Neural cell (in vitro differentiated cells): ENCODE measurements around the gene GCN1. TPM values are rescaled to one million over a fixed set of nuclear protein-coding genes. Genes with fewer than 3 reads are reported as not detected.
A peak's percentile ranks its signal among the peaks of the same experiment; 100 is the strongest.

Source experiments
- H2AFZ ChIP-seq: fragments of 200-600, 300-800 bp; sonication (generic), shearing (Covaris generic); 2 replicates; pipeline ENCODE4 v1.6.0; 2014; ENCODE audit warnings: low read depth, mild to moderate bottlenecking, antibody characterized with exemption, low read length, moderate library complexity
- H3F3A ChIP-seq: fragments of 200-600 bp; shearing (Covaris generic); 2 replicates; pipeline ENCODE4 v1.6.1; 2016; ENCODE audit warnings: mild to moderate bottlenecking, moderate library complexity, mixed read lengths, antibody characterized with exemption, low read length; ENCODE audit not compliant: insufficient read depth, poor library complexity, severe bottlenecking
- H3K27ac ChIP-seq: fragments of 200-600, 300-800 bp; sonication (generic), shearing (Covaris generic); 2 replicates; pipeline ENCODE4 v1.5.1; 2014; ENCODE audit warnings: mild to moderate bottlenecking, low read length, moderate library complexity
- H3K27me3 ChIP-seq: fragments of 300-800, 200-600 bp; sonication (generic), shearing (Covaris generic); 2 replicates; pipeline ENCODE4 v1.6.0; 2014; ENCODE audit warnings: mild to moderate bottlenecking, low read depth, low read length, moderate library complexity; ENCODE audit not compliant: insufficient read depth
- H3K36me3 ChIP-seq: fragments of 300-800, 200-600 bp; sonication (generic), shearing (Covaris generic); 2 replicates; pipeline ENCODE4 v1.5.1; 2014; ENCODE audit warnings: mild to moderate bottlenecking, antibody characterized with exemption, low read length, moderate library complexity; ENCODE audit not compliant: insufficient read depth
- H3K4me2 ChIP-seq: fragments of 300-800, 200-600 bp; sonication (generic), shearing (Covaris generic); 2 replicates; pipeline ENCODE4 v1.6.0; 2014; ENCODE audit warnings: mild to moderate bottlenecking, low read length
- H3K4me3 ChIP-seq: fragments of 300-800, 200-600 bp; sonication (generic), shearing (Covaris generic); 2 replicates; pipeline ENCODE4 v1.5.1; 2014; ENCODE audit warnings: mild to moderate bottlenecking, low read length, moderate library complexity
- H3K79me2 ChIP-seq: fragments of 200-600 bp; shearing (Covaris generic); replicated peaks from 2 replicates; pipeline ENCODE4 v1.6.0; 2014; ENCODE audit warnings: mild to moderate bottlenecking, low read length, moderate library complexity; ENCODE audit not compliant: insufficient read depth
- H3K9ac ChIP-seq: fragments of 300-800, 200-600 bp; sonication (generic), shearing (Covaris generic); 2 replicates; pipeline ENCODE4 v1.6.1; 2016; ENCODE audit warnings: mild to moderate bottlenecking, low read length, mixed read lengths
- H3K9me2 ChIP-seq: fragments of 200-600 bp; shearing (Covaris generic); 2 replicates; pipeline ENCODE4 v1.6.1; 2016; ENCODE audit warnings: mild to moderate bottlenecking, low read length, mixed read lengths; ENCODE audit not compliant: insufficient read depth
- H3K9me3 ChIP-seq: fragments of 200-600, 300-800 bp; sonication (generic), shearing (Covaris generic); 2 replicates; pipeline ENCODE4 v1.6.1; 2016; ENCODE audit warnings: mild to moderate bottlenecking, mixed run types, low read length, moderate library complexity, mixed read lengths
- H4K20me1 ChIP-seq: fragments of 200-600 bp; shearing (Covaris generic); 2 replicates; pipeline ENCODE4 v1.6.1; 2016; ENCODE audit warnings: mild to moderate bottlenecking, mixed run types; ENCODE audit not compliant: insufficient read depth
- CTCF ChIP-seq: fragments of 450-650 bp; IDR thresholded peaks from 2 replicates; pipeline ENCODE4 v1.5.1; 2014; ENCODE audit warnings: antibody characterized with exemption, mild to moderate bottlenecking, moderate library complexity; ENCODE audit not compliant: poor library complexity, severe bottlenecking
- EP300 ChIP-seq: fragments of 450-650 bp; conservative IDR thresholded peaks from 2 replicates; pipeline ENCODE4 v1.6.1; 2014; ENCODE audit warnings: antibody characterized with exemption, mild to moderate bottlenecking, moderate library complexity; ENCODE audit not compliant: poor library complexity, severe bottlenecking
- EZH2 ChIP-seq: fragments of 200-600, 300-800 bp; shearing (Covaris generic), sonication (generic); IDR thresholded peaks from 2 replicates; pipeline ENCODE4 v1.6.1; 2014; ENCODE audit warnings: antibody characterized with exemption, low read length, borderline replicate concordance, mild to moderate bottlenecking; ENCODE audit not compliant: insufficient read depth, poor library complexity, severe bottlenecking
- MXI1 ChIP-seq: fragments of 450-650 bp; conservative IDR thresholded peaks from 2 replicates; pipeline ENCODE4 v1.6.1; 2014; ENCODE audit warnings: antibody characterized with exemption, mild to moderate bottlenecking; ENCODE audit not compliant: poor library complexity, severe bottlenecking
- POLR2AphosphoS5 ChIP-seq: IDR thresholded peaks from 2 replicates; pipeline ENCODE4 v1.6.1; 2012
- RAD21 ChIP-seq: fragments of 450-650 bp; conservative IDR thresholded peaks from 2 replicates; pipeline ENCODE4 v1.6.1; 2014; ENCODE audit warnings: antibody characterized with exemption, mild to moderate bottlenecking, moderate library complexity
- REST ChIP-seq: IDR thresholded peaks from 2 replicates; pipeline ENCODE4 v1.6.1; 2012; ENCODE audit warnings: borderline replicate concordance
- SMC3 ChIP-seq: fragments of 450-650 bp; conservative IDR thresholded peaks from 2 replicates; pipeline ENCODE4 v1.6.1; 2014; ENCODE audit warnings: antibody characterized with exemption, mild to moderate bottlenecking, moderate library complexity; ENCODE audit not compliant: poor library complexity
- TAF1 ChIP-seq: IDR thresholded peaks from 2 replicates; pipeline ENCODE4 v1.6.1; 2012; ENCODE audit warnings: low read depth
- polyA plus RNA-seq: library from polyadenylated mRNA; depleted of rRNA; stranded (reverse); fragments of >200 nt; gene quantifications from 2 replicates; pipeline ENCODE4 v1.2.3, GENCODE V29; 2014

Gene GCN1
- polyA plus RNA-seq, 1 donor from 2014 or later: 21.5 TPM

- H3K9me3 ChIP-seq: no peaks in the 10 kb centered on the region
- H3K9ac ChIP-seq: peak overlapping the region; percentile 43
- no peaks in the 10 kb centered on the region for H3K79me2 ChIP-seq
Observed at GRCh38 chr12:120229071-120229486, 34.6 kb upstream of the GCN1 start.

More at GRCh38 chr12:120229071-120229486, 34.6 kb upstream of the GCN1 start:
- Histone ChIP-seq H3K4me2 (no peak overlapping the region), H2AFZ (no peak overlapping the region), H3K9me2 (no peaks in the 10 kb centered on the region), H4K20me1 (no peaks in the 10 kb centered on the region), H3K27me3 (no peaks in the 10 kb centered on the region), H3K4me3 (peak overlapping the region; percentile 54), H3K36me3 (no peaks in the 10 kb centered on the region), H3F3A (no peaks in the 10 kb centered on the region), H3K27ac (no peak overlapping the region)
- no peak for TF ChIP-seq CTCF
- no peak for TF ChIP-seq TAF1
- TF ChIP-seq SMC3: no peak
- TF ChIP-seq EP300: no peak
- no peak for TF ChIP-seq MXI1
- no peak for TF ChIP-seq POLR2AphosphoS5
- TF ChIP-seq EZH2: no peak
- TF ChIP-seq RAD21: no peak
- no peak for TF ChIP-seq REST
